Trophoblast cell (in vitro differentiated cells and primary cell): ENCODE data around the gene LDLRAD3.

Experiments used
- DNase-seq, 2 donors: peaks; one replicate each; pipeline ENCODE4 v3.0.0-alpha.2; 2016
- H2AFZ ChIP-seq: 2 replicates; pipeline ENCODE4 v1.6.1; 2013; ENCODE audit warnings: low read length, moderate library complexity, mild to moderate bottlenecking; ENCODE audit not compliant: insufficient read depth, poor library complexity
- H2AK5ac ChIP-seq: 2 replicates; pipeline ENCODE4 v1.6.1; 2013; ENCODE audit warnings: mild to moderate bottlenecking, low read length
- H2BK120ac ChIP-seq: 2 replicates; pipeline ENCODE4 v1.6.1; 2013; ENCODE audit warnings: low read length, mild to moderate bottlenecking, moderate library complexity; ENCODE audit not compliant: insufficient read depth, poor library complexity
- H2BK12ac ChIP-seq: 2 replicates; pipeline ENCODE4 v1.6.1; 2013; ENCODE audit warnings: mild to moderate bottlenecking, low read length, moderate library complexity
- H2BK5ac ChIP-seq: 2 replicates; pipeline ENCODE4 v1.6.1; 2013; ENCODE audit warnings: low read length, low read depth, moderate library complexity, mild to moderate bottlenecking; ENCODE audit not compliant: poor library complexity
- H3K14ac ChIP-seq: 2 replicates; pipeline ENCODE4 v1.6.1; 2013; ENCODE audit warnings: mild to moderate bottlenecking, low read length
- H3K18ac ChIP-seq: 2 replicates; pipeline ENCODE4 v1.6.1; 2013; ENCODE audit warnings: mild to moderate bottlenecking, low read length
- H3K23ac ChIP-seq: 2 replicates; pipeline ENCODE4 v1.6.1; 2013; ENCODE audit warnings: low read length
- H3K27ac ChIP-seq: 2 replicates; pipeline ENCODE4 v1.5.1; 2013; ENCODE audit warnings: low read depth, mild to moderate bottlenecking, inconsistent platforms, low read length, moderate library complexity
- H3K27me3 ChIP-seq: 2 replicates; pipeline ENCODE4 v1.6.1; 2013; ENCODE audit warnings: inconsistent platforms, mild to moderate bottlenecking, low read length, moderate library complexity; ENCODE audit not compliant: insufficient read depth
- H3K36me3 ChIP-seq, 2 experiments: 1 replicate in 1 of 2; 2 replicates in 1 of 2; pipeline ENCODE4 v1.6.1; 2013; ENCODE audit warnings: low read length in 2 of 2, mild to moderate bottlenecking in 2 of 2, moderate library complexity in 1 of 2; ENCODE audit not compliant: insufficient read depth in 2 of 2, control insufficient read depth in 1 of 2
- H3K4ac ChIP-seq: 2 replicates; pipeline ENCODE4 v1.6.1; 2013; ENCODE audit warnings: low read depth, mild to moderate bottlenecking, low read length, moderate library complexity
- H3K4me1 ChIP-seq, 2 experiments: 1 replicate in 1 of 2; 2 replicates in 1 of 2; pipeline ENCODE4 v1.6.1; 2013; ENCODE audit warnings: low read length in 2 of 2, mild to moderate bottlenecking in 2 of 2, moderate library complexity in 1 of 2; ENCODE audit not compliant: insufficient read depth in 2 of 2, control insufficient read depth in 1 of 2
- H3K4me2 ChIP-seq: 2 replicates; pipeline ENCODE4 v1.6.1; 2013; ENCODE audit warnings: inconsistent platforms, mild to moderate bottlenecking, low read length, moderate library complexity
- H3K4me3 ChIP-seq: 2 replicates; pipeline ENCODE4 v1.5.1; 2013; ENCODE audit warnings: mild to moderate bottlenecking, low read depth, low read length, inconsistent platforms
- H3K79me1 ChIP-seq: one replicate; pipeline ENCODE4 v1.6.1; 2013; ENCODE audit warnings: low read length
- H3K79me2 ChIP-seq: 2 replicates; pipeline ENCODE4 v1.6.1; 2013; ENCODE audit warnings: low read length, mild to moderate bottlenecking; ENCODE audit not compliant: control insufficient read depth, insufficient read depth, poor library complexity
- H3K9ac ChIP-seq: 2 replicates; pipeline ENCODE4 v1.6.1; 2013; ENCODE audit warnings: mild to moderate bottlenecking, low read length
- H3K9me3 ChIP-seq: 2 replicates; pipeline ENCODE4 v1.6.1; 2013; ENCODE audit warnings: low read depth, mild to moderate bottlenecking, control low read depth, inconsistent platforms, low read length; ENCODE audit not compliant: insufficient read depth
- H4K12ac ChIP-seq: 2 replicates; pipeline ENCODE4 v1.6.1; 2013; ENCODE audit warnings: low read depth, mild to moderate bottlenecking, low read length, moderate library complexity
- H4K8ac ChIP-seq: 2 replicates; pipeline ENCODE4 v1.6.1; 2013; ENCODE audit warnings: low read depth, mild to moderate bottlenecking, low read length, moderate library complexity
- H4K91ac ChIP-seq: one replicate; pipeline ENCODE4 v1.6.1; 2013; ENCODE audit warnings: low read depth, mild to moderate bottlenecking, low read length, moderate library complexity
- WGBS: extraction: QIAGEN DNeasy Blood & Tissue Kit; methylation state at CpG from one replicate; pipeline ENCODE4 v1.1.7; 2013; ENCODE audit warnings: missing lambda C conversion rate; ENCODE audit not compliant: insufficient read length, insufficient coverage; ENCODE audit errors: extremely low coverage; 5-methylcytosine and 5-hydroxymethylcytosine counted together

Gene LDLRAD3

DNA sequence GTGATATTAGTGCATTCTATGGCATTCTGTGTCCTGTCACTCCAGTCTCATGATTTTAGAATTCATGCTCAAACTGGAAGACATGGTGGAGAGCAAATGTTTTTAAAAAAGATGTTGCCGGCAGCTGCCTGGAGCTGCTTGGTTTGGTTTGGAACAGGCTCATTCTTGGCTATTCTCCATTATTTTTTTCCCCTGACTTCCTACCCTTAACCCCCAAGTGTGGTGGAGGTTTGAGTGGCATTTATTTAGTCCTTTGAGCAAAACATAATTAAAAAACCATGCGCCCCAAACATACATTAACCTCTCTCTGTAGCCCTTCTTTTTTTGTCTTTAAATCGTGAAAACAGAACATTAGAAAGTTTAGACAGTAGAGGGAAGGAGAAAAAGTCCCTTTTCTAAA is 94.7 kb downstream of the LDLRAD3 start:
- H4K8ac ChIP-seq, result no peak overlapping the region
- H2BK12ac ChIP-seq, result no peak overlapping the region
- no peak overlapping the region for H2BK5ac ChIP-seq

DNA sequence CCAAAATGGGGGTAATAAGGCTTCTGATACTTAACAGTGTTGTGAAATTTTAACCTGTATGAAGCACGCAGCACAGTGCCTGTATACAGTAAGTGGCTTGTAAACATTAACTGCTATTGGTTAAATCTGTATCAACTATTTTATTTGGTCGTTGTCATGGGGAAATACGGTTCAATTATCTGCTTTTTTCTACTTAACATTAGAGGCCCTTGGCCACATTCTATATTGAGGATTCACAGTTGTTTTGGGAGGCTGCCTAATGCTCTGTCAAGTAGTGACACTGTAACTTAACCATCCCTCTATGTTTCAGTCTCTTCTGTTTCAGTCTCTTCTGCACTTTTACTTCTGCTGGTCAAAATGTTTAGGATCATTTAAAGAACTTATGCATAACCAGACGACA is 95.6 kb downstream of the LDLRAD3 start:
- Histone ChIP-seq H3K79me2 (peaks cover 2% of the 10 kb centered on the region), H4K91ac (no peak overlapping the region), H3K14ac (no peak overlapping the region), H2AFZ (no peak overlapping the region), H3K4me1 (peaks cover 15 to 19% of the 10 kb centered on the region in 2 experiments), H3K4me2 (no peak overlapping the region), H3K4ac (no peak overlapping the region), H3K23ac (no peak overlapping the region), H2BK120ac (no peak overlapping the region), H2BK12ac (no peak overlapping the region), H3K9ac (no peak overlapping the region), H4K8ac (no peak overlapping the region), H4K12ac (no peak overlapping the region), H3K79me1 (peaks cover 23% of the 10 kb centered on the region), H3K36me3 (no peaks in the 10 kb centered on the region), H3K27ac (no peak overlapping the region), H3K9me3 (peaks cover 3% of the 10 kb centered on the region), H3K18ac (no peak overlapping the region), H3K27me3 (no peaks in the 10 kb centered on the region), H3K4me3 (no peak overlapping the region), H2AK5ac (no peak overlapping the region), H2BK5ac (no peak overlapping the region)
- WGBS, result no CpG with 5 or more reads among the region's 4 CpGs
- no peak for DNase-seq

More for the DNA sequence above, 94.7 kb downstream of the LDLRAD3 start:
- no peak overlapping the region for H2AFZ ChIP-seq
- H3K14ac ChIP-seq, result no peak overlapping the region
- H3K27ac ChIP-seq, result no peak overlapping the region
- H3K4me2 ChIP-seq, result no peak overlapping the region
- DNase-seq, result no peak
- H2BK120ac ChIP-seq, result no peak overlapping the region
- H3K18ac ChIP-seq, result no peak overlapping the region
- no peak overlapping the region for H4K91ac ChIP-seq
- H3K27me3 ChIP-seq, result no peaks in the 10 kb centered on the region
- no peak overlapping the region for H3K9ac ChIP-seq
- H3K79me1 ChIP-seq, result peaks cover 29% of the 10 kb centered on the region
- H4K12ac ChIP-seq, result no peak overlapping the region
- WGBS, result no CpG with 5 or more reads among the region's 3 CpGs
- H3K9me3 ChIP-seq, result peaks cover 3% of the 10 kb centered on the region
- no peak overlapping the region for H2AK5ac ChIP-seq
- no peak overlapping the region for H3K4ac ChIP-seq
- H3K79me2 ChIP-seq, result peaks cover 4% of the 10 kb centered on the region
- no peaks in the 10 kb centered on the region for H3K36me3 ChIP-seq
- H3K4me1 ChIP-seq, result peaks cover 21 to 26% of the 10 kb centered on the region in 2 experiments
- H3K4me3 ChIP-seq, result no peak overlapping the region
- no peak overlapping the region for H3K23ac ChIP-seq

DNA sequence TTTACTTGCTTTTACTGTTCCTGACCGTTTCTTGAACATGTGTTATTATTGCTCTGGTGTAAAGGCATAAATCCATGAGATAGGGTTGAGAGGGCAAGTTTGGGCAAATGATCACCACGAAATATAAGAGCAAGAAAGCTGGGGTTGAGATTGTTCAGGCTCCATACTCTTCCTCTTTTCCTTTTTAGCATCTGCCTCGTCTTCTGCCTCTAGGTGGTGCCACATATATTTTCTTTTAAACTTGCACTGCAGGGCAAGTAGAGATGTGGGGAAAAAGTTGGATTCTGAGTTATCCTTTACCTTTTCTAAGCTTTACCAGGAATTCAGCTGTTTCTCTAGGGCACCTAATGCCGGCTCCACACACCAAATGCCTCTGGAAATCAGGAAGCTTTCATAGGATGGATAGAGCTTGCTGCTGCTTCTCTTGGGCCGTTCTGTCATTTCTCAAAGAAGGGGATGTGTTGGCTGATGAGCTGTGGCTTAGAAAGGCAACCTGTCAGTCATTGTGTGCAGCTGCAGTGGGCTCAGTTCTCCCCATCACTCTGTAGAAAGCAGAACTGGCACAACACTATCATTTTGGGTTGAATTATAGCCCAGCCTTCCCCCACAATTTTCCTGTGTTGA is 98.2 kb downstream of the LDLRAD3 start:
- peaks cover 4% of the 10 kb centered on the region for H3K79me1 ChIP-seq
- H4K12ac ChIP-seq, result no peak overlapping the region
- DNase-seq, result peak in 1 of 2 donors; percentile 21
- no peak overlapping the region for H3K14ac ChIP-seq
- H2AK5ac ChIP-seq, result peak overlapping the region; percentile 39
- peak overlapping the region; percentile 39 for H4K91ac ChIP-seq
- no peak overlapping the region for H2BK5ac ChIP-seq
- no peaks in the 10 kb centered on the region for H3K9me3 ChIP-seq
- no peaks in the 10 kb centered on the region for H3K36me3 ChIP-seq
- peak overlapping the region; percentile 72 for H2BK12ac ChIP-seq
- H3K4me1 ChIP-seq, result peaks cover 2 to 5% of the 10 kb centered on the region in 2 experiments
- no peak overlapping the region for H3K27ac ChIP-seq
- H3K79me2 ChIP-seq, result no peaks in the 10 kb centered on the region
- H4K8ac ChIP-seq, result peak overlapping the region; percentile 24
- H2BK120ac ChIP-seq, result no peak overlapping the region
- H2AFZ ChIP-seq, result no peak overlapping the region
- no peak overlapping the region for H3K23ac ChIP-seq
- H3K18ac ChIP-seq, result no peak overlapping the region
- no peaks in the 10 kb centered on the region for H3K27me3 ChIP-seq
- no CpG with 5 or more reads among the region's 5 CpGs for WGBS
- no peak overlapping the region for H3K4me3 ChIP-seq
- H3K9ac ChIP-seq, result no peak overlapping the region
- no peak overlapping the region for H3K4ac ChIP-seq
- H3K4me2 ChIP-seq, result no peak overlapping the region

DNA sequence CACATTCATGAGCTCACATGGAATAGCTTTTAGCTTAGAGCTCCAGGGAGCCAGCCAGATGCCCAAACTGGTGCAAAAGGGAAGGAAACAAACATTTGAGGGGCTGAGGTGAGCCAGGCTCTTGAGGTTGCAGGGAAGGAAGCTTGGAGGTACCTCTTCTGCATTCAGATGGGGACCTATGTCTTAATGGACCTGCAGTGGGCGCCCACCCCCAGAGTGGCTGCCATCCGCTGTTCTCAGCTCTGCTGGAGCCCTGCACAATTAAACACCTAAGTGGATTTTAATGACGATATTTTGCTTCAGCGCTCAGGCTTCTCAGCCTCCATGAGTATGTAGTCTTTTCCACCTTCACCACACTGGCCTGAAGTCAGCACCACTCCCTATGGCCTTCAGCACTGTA is 100.8 kb downstream of the LDLRAD3 start:
- peak overlapping the region; percentile 4 for H3K14ac ChIP-seq
- peak overlapping the region; percentile 5 for H2AK5ac ChIP-seq
- H3K23ac ChIP-seq, result no peak overlapping the region
- WGBS, result no CpG with 5 or more reads among the region's 4 CpGs
- H3K9me3 ChIP-seq, result no peaks in the 10 kb centered on the region
- no peak overlapping the region for H4K12ac ChIP-seq
- H3K36me3 ChIP-seq, result no peaks in the 10 kb centered on the region
- H3K4me3 ChIP-seq, result no peak overlapping the region
- H3K18ac ChIP-seq, result no peak overlapping the region
- no peak overlapping the region for H4K8ac ChIP-seq
- H3K79me2 ChIP-seq, result peaks cover 2% of the 10 kb centered on the region
- peak overlapping the region; percentile 50 for H2BK120ac ChIP-seq
- H2BK12ac ChIP-seq, result peak overlapping the region; percentile 61
- no peak overlapping the region for H4K91ac ChIP-seq
- no peak overlapping the region for H3K27ac ChIP-seq
- no peak overlapping the region for H3K9ac ChIP-seq
- peaks cover 16% of the 10 kb centered on the region for H3K79me1 ChIP-seq
- peaks cover 9 to 10% of the 10 kb centered on the region in 2 experiments for H3K4me1 ChIP-seq
- H3K27me3 ChIP-seq, result no peaks in the 10 kb centered on the region
- no peak overlapping the region for H2AFZ ChIP-seq
- H3K4ac ChIP-seq, result no peak overlapping the region
- no peak overlapping the region for H2BK5ac ChIP-seq
- H3K4me2 ChIP-seq, result no peak overlapping the region
- no peak for DNase-seq
